MM.1S (cell line): Measurements from ENCODE around the gene ALKBH2.

Experiments
- DNase-seq: peaks from one replicate; pipeline ENCODE4 v3.0.0-alpha.2; 2015
- H2AFZ ChIP-seq: fragments of 300-600 bp; sonication (generic); 2 replicates; pipeline ENCODE4 v1.6.0; 2016; ENCODE audit warnings: antibody characterized with exemption, low read length
- H3F3A ChIP-seq: fragments of 300-600 bp; sonication (generic); 2 replicates; pipeline ENCODE4 v1.6.1; 2016; ENCODE audit warnings: mild to moderate bottlenecking, antibody characterized with exemption, low read length, moderate library complexity, mixed read lengths; ENCODE audit not compliant: insufficient read depth
- H3K27ac ChIP-seq: fragments of 300-600 bp; sonication (generic); 2 replicates; pipeline ENCODE4 v1.5.1; 2016; ENCODE audit warnings: mild to moderate bottlenecking, low read length
- H3K27me3 ChIP-seq: fragments of 300-600 bp; sonication (generic); replicated peaks from 2 replicates; pipeline ENCODE4 v1.6.0; 2016; ENCODE audit warnings: low read length; ENCODE audit not compliant: insufficient read depth
- H3K36me3 ChIP-seq: fragments of 300-600 bp; sonication (generic); replicated peaks from 2 replicates; pipeline ENCODE4 v1.6.1; 2016; ENCODE audit warnings: mild to moderate bottlenecking, low read length, mixed read lengths; ENCODE audit not compliant: insufficient read depth
- H3K4me1 ChIP-seq: fragments of 300-600 bp; sonication (generic); 2 replicates; pipeline ENCODE4 v1.6.1; 2016; ENCODE audit warnings: low read length, mixed read lengths
- H3K4me2 ChIP-seq: fragments of 300-600 bp; sonication (generic); 2 replicates; pipeline ENCODE4 v1.6.0; 2016; ENCODE audit warnings: low read depth, low read length
- H3K4me3 ChIP-seq: fragments of 300-600 bp; sonication (generic); 2 replicates; pipeline ENCODE4 v1.5.1; 2016; ENCODE audit warnings: low read length, mixed read lengths
- H3K79me2 ChIP-seq: fragments of 300-600 bp; sonication (generic); 2 replicates; pipeline ENCODE4 v1.6.1; 2016; ENCODE audit warnings: mixed run types, low read length, mixed read lengths
- H3K9ac ChIP-seq: fragments of 300-600 bp; sonication (generic); 2 replicates; pipeline ENCODE4 v1.6.1; 2016; ENCODE audit warnings: low read length, mixed read lengths
- H3K9me2 ChIP-seq: fragments of 300-600 bp; sonication (generic); replicated peaks from 2 replicates; pipeline ENCODE4 v1.6.1; 2016; ENCODE audit warnings: mild to moderate bottlenecking, low read length, mixed read lengths; ENCODE audit not compliant: insufficient read depth
- H3K9me3 ChIP-seq: fragments of 300-600 bp; sonication (generic); replicated peaks from 2 replicates; pipeline ENCODE4 v1.6.1; 2016; ENCODE audit warnings: mild to moderate bottlenecking, low read length, mixed read lengths; ENCODE audit not compliant: insufficient read depth
- H4K20me1 ChIP-seq: fragments of 300-600 bp; sonication (generic); 2 replicates; pipeline ENCODE4 v1.6.1; 2016; ENCODE audit warnings: mild to moderate bottlenecking, low read length, moderate library complexity, mixed read lengths; ENCODE audit not compliant: insufficient read depth
- CTCF ChIP-seq: fragments of 300-600 bp; sonication (generic); IDR thresholded peaks from 2 replicates; pipeline ENCODE4 v1.5.1; 2016; ENCODE audit warnings: antibody characterized with exemption, low read length, mixed read lengths
- EZH2 ChIP-seq: fragments of 300-600 bp; sonication (generic); optimal IDR thresholded peaks from 2 replicates; pipeline ENCODE3; 2017; ENCODE audit warnings: low read depth, mild to moderate bottlenecking, antibody characterized with exemption, low read length, mixed read lengths
- EZH2phosphoT487 ChIP-seq: fragments of 300-600 bp; sonication (generic); IDR thresholded peaks from 2 replicates; pipeline ENCODE4 v1.6.1; 2018; ENCODE audit warnings: antibody characterized with exemption, low read length

ALKBH2 gene

GRCh38 chr12:109065154-109065852, 28.0 kb downstream of the ALKBH2 start:
- no peaks in the 10 kb centered on the region for H3K27me3 ChIP-seq
- no peak overlapping the region for H3K4me3 ChIP-seq
- no peak for DNase-seq
- no peaks in the 10 kb centered on the region for H3K9me3 ChIP-seq
- H2AFZ ChIP-seq = no peak overlapping the region
- H4K20me1 ChIP-seq = no peaks in the 10 kb centered on the region
- TF ChIP-seq EZH2phosphoT487 = no peak
- no peak for TF ChIP-seq EZH2
- no peak for TF ChIP-seq CTCF
- H3K4me2 ChIP-seq = no peak overlapping the region
- no peaks in the 10 kb centered on the region for H3K79me2 ChIP-seq
- H3K9me2 ChIP-seq = no peaks in the 10 kb centered on the region
- H3K4me1 ChIP-seq = no peaks in the 10 kb centered on the region
- no peaks in the 10 kb centered on the region for H3K36me3 ChIP-seq
- no peaks in the 10 kb centered on the region for H3F3A ChIP-seq
- H3K27ac ChIP-seq = no peak overlapping the region
- no peak overlapping the region for H3K9ac ChIP-seq

DNA sequence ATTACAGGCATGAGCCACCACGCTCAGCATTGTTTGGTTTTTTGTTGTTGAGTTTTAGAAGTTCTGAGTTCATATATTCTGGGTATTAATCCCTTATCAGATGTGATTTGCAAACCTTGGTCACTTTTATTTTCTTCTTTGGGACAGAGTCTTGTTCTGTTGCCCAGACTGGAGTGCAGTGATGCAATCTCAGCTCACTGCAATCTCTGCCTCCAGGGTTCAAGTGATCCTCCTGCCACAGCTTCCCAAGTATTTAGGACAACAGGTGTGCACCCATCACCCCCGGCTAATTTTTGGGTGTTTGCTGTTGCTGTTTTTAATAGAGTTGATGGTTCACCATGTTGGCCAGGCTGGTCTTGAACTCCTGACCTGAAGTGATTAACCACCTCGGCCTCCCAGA, 29.1 kb downstream of the ALKBH2 start:
- Histone ChIP-seq H3K4me1 (no peaks in the 10 kb centered on the region), H3K9ac (no peak overlapping the region), H2AFZ (no peak overlapping the region), H3K27me3 (no peaks in the 10 kb centered on the region), H3K9me2 (no peaks in the 10 kb centered on the region), H3K4me3 (no peak overlapping the region), H3F3A (no peaks in the 10 kb centered on the region), H3K36me3 (no peaks in the 10 kb centered on the region), H3K4me2 (no peak overlapping the region), H4K20me1 (no peaks in the 10 kb centered on the region), H3K79me2 (no peaks in the 10 kb centered on the region), H3K27ac (no peak overlapping the region), H3K9me3 (no peaks in the 10 kb centered on the region)
- TF ChIP-seq EZH2 = no peak
- TF ChIP-seq CTCF = no peak
- TF ChIP-seq EZH2phosphoT487 = no peak
- no peak for DNase-seq

GRCh38 chr12:109058773-109059172, 34.5 kb downstream of the ALKBH2 start:
- H3K79me2 ChIP-seq = peaks cover 8% of the 10 kb centered on the region
- no peak overlapping the region for H3K27ac ChIP-seq
- H3K9me2 ChIP-seq = no peaks in the 10 kb centered on the region
- H3K4me3 ChIP-seq = no peak overlapping the region
- peaks cover 10% of the 10 kb centered on the region for H3F3A ChIP-seq
- H3K4me2 ChIP-seq = no peak overlapping the region
- no peaks in the 10 kb centered on the region for H4K20me1 ChIP-seq
- no peaks in the 10 kb centered on the region for H3K36me3 ChIP-seq
- H3K9ac ChIP-seq = no peak overlapping the region
- no peaks in the 10 kb centered on the region for H3K27me3 ChIP-seq
- DNase-seq = no peak
- peaks cover 5% of the 10 kb centered on the region for H3K4me1 ChIP-seq
- no peak for TF ChIP-seq CTCF
- no peak for TF ChIP-seq EZH2phosphoT487
- TF ChIP-seq EZH2 = no peak
- H3K9me3 ChIP-seq = no peaks in the 10 kb centered on the region
- H2AFZ ChIP-seq = no peak overlapping the region
